HUES64 (cell line): ENCODE measurements around the gene WWOX.

Experiments used
- H3K27ac ChIP-seq: 2 replicates; pipeline ENCODE4 v1.7.0; 2013; ENCODE audit warnings: low read depth, low read length, inconsistent platforms
- H3K27me3 ChIP-seq: 2 replicates; pipeline ENCODE4 v1.6.1; 2013; ENCODE audit warnings: mild to moderate bottlenecking, low read length; ENCODE audit not compliant: insufficient read depth
- H3K36me3 ChIP-seq: 2 replicates; pipeline ENCODE4 v1.6.1; 2013; ENCODE audit warnings: mild to moderate bottlenecking, low read length; ENCODE audit not compliant: insufficient read depth
- H3K4me1 ChIP-seq: 2 replicates; pipeline ENCODE4 v1.6.1; 2013; ENCODE audit warnings: mild to moderate bottlenecking, low read length, moderate library complexity; ENCODE audit not compliant: insufficient read depth
- H3K4me3 ChIP-seq: 2 replicates; pipeline ENCODE4 v1.5.1; 2013; ENCODE audit warnings: mild to moderate bottlenecking, low read length, moderate library complexity
- H3K9ac ChIP-seq: 2 replicates; pipeline ENCODE4 v1.6.1; 2013; ENCODE audit warnings: mild to moderate bottlenecking, low read depth, low read length
- H3K9me3 ChIP-seq: 2 replicates; pipeline ENCODE4 v1.6.1; 2013; ENCODE audit warnings: low read depth, low read length; ENCODE audit not compliant: insufficient read depth
- WGBS: fragments of 150-250, 120-280 bp; methylation state at CpG from one replicate; pipeline ENCODE4 v1.1.7; 2013; ENCODE audit warnings: missing lambda C conversion rate; 5-methylcytosine and 5-hydroxymethylcytosine counted together

Gene WWOX

GRCh38 chr16:78926723-78927210, 827.3 kb downstream of the WWOX start:
- no peaks in the 10 kb centered on the region for H3K27me3 ChIP-seq
- H3K9ac ChIP-seq: no peak overlapping the region
- no peaks in the 10 kb centered on the region for H3K36me3 ChIP-seq
- H3K27ac ChIP-seq: no peak overlapping the region
- H3K4me1 ChIP-seq: no peaks in the 10 kb centered on the region
- H3K9me3 ChIP-seq: peaks cover 10% of the 10 kb centered on the region
- WGBS: 95% methylated on average over 5 of the region's 5 CpGs
- no peak overlapping the region for H3K4me3 ChIP-seq

GRCh38 chr16:78927766-78928165, 828.3 kb downstream of the WWOX start:
- Histone ChIP-seq H3K9ac (no peak overlapping the region), H3K4me3 (no peak overlapping the region), H3K36me3 (no peaks in the 10 kb centered on the region), H3K27me3 (no peaks in the 10 kb centered on the region), H3K4me1 (no peaks in the 10 kb centered on the region), H3K9me3 (0 out of 2 replicates have a peak, but pooled peaks cover 1% of the 10 kb centered on the region), H3K27ac (no peak overlapping the region)
- 100% methylated on average over 1 of the region's 4 CpGs for WGBS

- 98% methylated on average over 6 of the region's 7 CpGs for WGBS
- Histone ChIP-seq H3K27ac (no peak overlapping the region), H3K4me3 (no peak overlapping the region), H3K9ac (no peak overlapping the region), H3K9me3 (no peaks in the 10 kb centered on the region), H3K27me3 (no peaks in the 10 kb centered on the region), H3K36me3 (no peaks in the 10 kb centered on the region), H3K4me1 (no peaks in the 10 kb centered on the region)
These were observed 830.4 kb downstream of the WWOX start for GRCh38 chr16:78929841-78930240.

- H3K27ac ChIP-seq: no peak overlapping the region
- no peaks in the 10 kb centered on the region for H3K36me3 ChIP-seq
- WGBS: 95% methylated on average over 4 of the region's 4 CpGs
- H3K27me3 ChIP-seq: no peaks in the 10 kb centered on the region
- no peaks in the 10 kb centered on the region for H3K9me3 ChIP-seq
- H3K4me1 ChIP-seq: no peaks in the 10 kb centered on the region
- no peak overlapping the region for H3K9ac ChIP-seq
- H3K4me3 ChIP-seq: no peak overlapping the region
These were observed 831.1 kb downstream of the WWOX start for GRCh38 chr16:78930561-78930960.

GRCh38 chr16:78931267-78931666, 831.8 kb downstream of the WWOX start:
- no peak overlapping the region for H3K9ac ChIP-seq
- no peaks in the 10 kb centered on the region for H3K9me3 ChIP-seq
- H3K4me3 ChIP-seq: no peak overlapping the region
- no peaks in the 10 kb centered on the region for H3K4me1 ChIP-seq
- WGBS: 94% methylated on average over 2 of the region's 2 CpGs
- H3K27me3 ChIP-seq: no peaks in the 10 kb centered on the region
- no peaks in the 10 kb centered on the region for H3K36me3 ChIP-seq
- no peak overlapping the region for H3K27ac ChIP-seq

- Histone ChIP-seq H3K36me3 (no peaks in the 10 kb centered on the region), H3K9ac (no peak overlapping the region), H3K4me1 (no peaks in the 10 kb centered on the region), H3K9me3 (no peaks in the 10 kb centered on the region), H3K4me3 (no peak overlapping the region), H3K27me3 (no peaks in the 10 kb centered on the region), H3K27ac (no peak overlapping the region)
- WGBS: 95% methylated on average over 4 of the region's 4 CpGs
These were observed 832.2 kb downstream of the WWOX start for GRCh38 chr16:78931678-78932077.

- Histone ChIP-seq H3K36me3 (no peaks in the 10 kb centered on the region), H3K27me3 (no peaks in the 10 kb centered on the region), H3K9ac (no peak overlapping the region), H3K4me1 (no peaks in the 10 kb centered on the region), H3K27ac (no peak overlapping the region), H3K4me3 (no peak overlapping the region), H3K9me3 (no peaks in the 10 kb centered on the region)
- 92% methylated on average over 9 of the region's 9 CpGs for WGBS
These were observed 833.0 kb downstream of the WWOX start for GRCh38 chr16:78932355-78932943.

- Histone ChIP-seq H3K4me3 (no peak overlapping the region), H3K9me3 (no peaks in the 10 kb centered on the region), H3K36me3 (no peaks in the 10 kb centered on the region), H3K4me1 (no peaks in the 10 kb centered on the region; the same call in 1 of the 2 replicates), H3K9ac (no peak overlapping the region), H3K27ac (no peak overlapping the region), H3K27me3 (no peaks in the 10 kb centered on the region)
- 95% methylated on average over 3 of the region's 3 CpGs for WGBS
These were observed 836.6 kb downstream of the WWOX start for GRCh38 chr16:78936060-78936459.

- no peaks in the 10 kb centered on the region; the same call in 1 of the 2 replicates for H3K4me1 ChIP-seq
- 83% methylated on average over 6 of the region's 6 CpGs for WGBS
- no peaks in the 10 kb centered on the region for H3K27me3 ChIP-seq
- no peak overlapping the region for H3K4me3 ChIP-seq
- H3K36me3 ChIP-seq: no peaks in the 10 kb centered on the region
- no peak overlapping the region for H3K27ac ChIP-seq
- no peak overlapping the region for H3K9ac ChIP-seq
- H3K9me3 ChIP-seq: no peaks in the 10 kb centered on the region
These were observed 840.1 kb downstream of the WWOX start for GRCh38 chr16:78939597-78939996.

- Histone ChIP-seq H3K4me1 (no peaks in the 10 kb centered on the region; the same call in none of the 2 replicates), H3K9me3 (no peaks in the 10 kb centered on the region), H3K4me3 (no peak overlapping the region), H3K27me3 (no peaks in the 10 kb centered on the region), H3K9ac (no peak overlapping the region), H3K27ac (no peak overlapping the region), H3K36me3 (no peaks in the 10 kb centered on the region)
- 90% methylated on average over 8 of the region's 8 CpGs for WGBS
These were observed 843.3 kb downstream of the WWOX start for GRCh38 chr16:78942625-78943245.

GRCh38 chr16:78945336-78945735, 845.9 kb downstream of the WWOX start:
- Histone ChIP-seq H3K4me3 (no peak overlapping the region), H3K27me3 (no peaks in the 10 kb centered on the region), H3K27ac (no peak overlapping the region), H3K4me1 (no peaks in the 10 kb centered on the region; the same call in none of the 2 replicates), H3K36me3 (no peaks in the 10 kb centered on the region), H3K9ac (no peak overlapping the region), H3K9me3 (no peaks in the 10 kb centered on the region)
- 97% methylated on average over 2 of the region's 2 CpGs for WGBS
